ENCODE results near the gene MOB3A.

GRCh38 chr19:2109046-2109864 lies 13.1 kb upstream of the MOB3A start:
- TF ChIP-seq SP1 (IDR thresholded peaks at IDR 0.05) (no peak), ZNF384 (IDR thresholded peaks at IDR 0.05) (no peak), SUZ12 (IDR thresholded peaks at IDR 0.05) (no peak), ELF4 (IDR thresholded peaks at IDR 0.05) (no peak), ARNT (IDR thresholded peaks at IDR 0.05) (no peak), CTBP1 (IDR thresholded peaks at IDR 0.05; ENCODE audit: borderline replicate concordance) (no peak), FOXK2 (IDR thresholded peaks at IDR 0.05) (no peak), HDGF (IDR thresholded peaks at IDR 0.05; ENCODE audit: borderline replicate concordance) (no peak), NFRKB (IDR thresholded peaks at IDR 0.05) (no peak), LEF1 (IDR thresholded peaks at IDR 0.05; ENCODE audit: borderline replicate concordance) (no peak), FOXA1 (IDR thresholded peaks at IDR 0.05) (no peak), FOXM1 (IDR thresholded peaks at IDR 0.05; ENCODE audit: borderline replicate concordance) (no peak), TARDBP (IDR thresholded peaks at IDR 0.05) (no peak)

All from HEK293T (cell line).